H9 (cell line): ENCODE measurements around the gene SLC6A7. TPM values are rescaled to one million over a fixed set of nuclear protein-coding genes. Genes with fewer than 3 reads are reported as not detected.

Experiments
- DNase-seq: peaks from one replicate; pipeline ENCODE4 v3.0.0-alpha.2; 2017
- H2AFZ ChIP-seq: one replicate; pipeline ENCODE4 v1.6.1; 2013; ENCODE audit warnings: mild to moderate bottlenecking, low read length, control low read depth, moderate library complexity
- H2AK5ac ChIP-seq: 2 replicates; pipeline ENCODE4 v1.6.1; 2013; ENCODE audit warnings: low read length, control low read depth, mixed read lengths; ENCODE audit not compliant: insufficient read length
- H2BK120ac ChIP-seq: one replicate; pipeline ENCODE4 v1.6.1; 2013; ENCODE audit warnings: low read depth, mild to moderate bottlenecking, low read length, control low read depth, inconsistent platforms; ENCODE audit not compliant: poor library complexity, severe bottlenecking
- H2BK12ac ChIP-seq: 2 replicates; pipeline ENCODE4 v1.6.1; 2013; ENCODE audit warnings: low read length, control low read depth, mixed read lengths, low read depth; ENCODE audit not compliant: insufficient read length
- H2BK15ac ChIP-seq: 2 replicates; pipeline ENCODE4 v1.6.1; 2013; ENCODE audit warnings: low read depth, low read length, control low read depth
- H2BK20ac ChIP-seq: one replicate; pipeline ENCODE4 v1.6.1; 2013; ENCODE audit warnings: low read depth, mild to moderate bottlenecking, low read length, control low read depth, inconsistent platforms; ENCODE audit not compliant: poor library complexity, severe bottlenecking
- H2BK5ac ChIP-seq: 2 replicates; pipeline ENCODE4 v1.6.1; 2013; ENCODE audit warnings: low read length, control low read depth, mixed read lengths; ENCODE audit not compliant: insufficient read length
- H3K14ac ChIP-seq: 2 replicates; pipeline ENCODE4 v1.6.1; 2013; ENCODE audit warnings: low read length, control low read depth; ENCODE audit not compliant: insufficient read depth
- H3K18ac ChIP-seq: 2 replicates; pipeline ENCODE4 v1.6.1; 2013; ENCODE audit warnings: low read depth, mild to moderate bottlenecking, mixed read lengths, low read length, control low read depth; ENCODE audit not compliant: insufficient read length
- H3K23ac ChIP-seq: 2 replicates; pipeline ENCODE4 v1.6.1; 2013; ENCODE audit warnings: low read length, control low read depth, mixed read lengths, low read depth; ENCODE audit not compliant: insufficient read length
- H3K23me2 ChIP-seq: 2 replicates; pipeline ENCODE4 v1.6.1; 2013; ENCODE audit warnings: low read depth, mild to moderate bottlenecking, mixed read lengths, low read length, control low read depth; ENCODE audit not compliant: insufficient read length, poor library complexity, severe bottlenecking
- H3K27ac ChIP-seq: 2 replicates; pipeline ENCODE4 v1.5.1; 2013; ENCODE audit warnings: low read length, control low read depth, mixed read lengths, low read depth; ENCODE audit not compliant: insufficient read length
- H3K27me3 ChIP-seq: 2 replicates; pipeline ENCODE4 v1.6.1; 2013; ENCODE audit warnings: low read length, control low read depth, inconsistent platforms; ENCODE audit not compliant: insufficient read depth
- H3K4ac ChIP-seq: 2 replicates; pipeline ENCODE4 v1.6.1; 2013; ENCODE audit warnings: low read depth, mild to moderate bottlenecking, control low read depth, inconsistent platforms, low read length, moderate library complexity
- H3K4me1 ChIP-seq: 2 replicates; pipeline ENCODE4 v1.6.1; 2013; ENCODE audit warnings: low read length, control low read depth, inconsistent platforms; ENCODE audit not compliant: insufficient read depth
- H3K4me2 ChIP-seq: 2 replicates; pipeline ENCODE4 v1.6.1; 2013; ENCODE audit warnings: low read length, control low read depth, mixed read lengths; ENCODE audit not compliant: insufficient read length, insufficient read depth
- H3K56ac ChIP-seq: 2 replicates; pipeline ENCODE4 v1.6.1; 2013; ENCODE audit warnings: low read depth, mild to moderate bottlenecking, mixed read lengths, low read length, control low read depth; ENCODE audit not compliant: insufficient read length
- H3K79me1 ChIP-seq: 2 replicates; pipeline ENCODE4 v1.6.1; 2013; ENCODE audit warnings: low read depth, mild to moderate bottlenecking, moderate library complexity, low read length, control low read depth, inconsistent platforms; ENCODE audit not compliant: insufficient read depth, poor library complexity, severe bottlenecking
- H3K79me2 ChIP-seq: 2 replicates; pipeline ENCODE4 v1.6.1; 2013; ENCODE audit warnings: low read length, control low read depth, inconsistent platforms; ENCODE audit not compliant: insufficient read depth
- H3K9ac ChIP-seq: 2 replicates; pipeline ENCODE4 v1.6.1; 2013; ENCODE audit warnings: low read length, control low read depth, mixed read lengths; ENCODE audit not compliant: insufficient read length; ENCODE audit errors: extremely low read depth
- H3K9me3 ChIP-seq: one replicate; pipeline ENCODE4 v1.6.1; 2013; ENCODE audit warnings: low read depth, low read length, inconsistent platforms; ENCODE audit not compliant: control insufficient read depth
- H3T11ph ChIP-seq: one replicate; pipeline ENCODE4 v1.6.1; 2013; ENCODE audit warnings: mild to moderate bottlenecking, low read length, control low read depth, inconsistent platforms
- H4K20me1 ChIP-seq: one replicate; pipeline ENCODE4 v1.6.1; 2013; ENCODE audit not compliant: control insufficient read depth, insufficient read length, insufficient read depth
- H4K5ac ChIP-seq: 2 replicates; pipeline ENCODE4 v1.6.1; 2013; ENCODE audit warnings: low read depth, mild to moderate bottlenecking, mixed read lengths, low read length, control low read depth; ENCODE audit not compliant: insufficient read length
- H4K8ac ChIP-seq: replicated peaks from 2 replicates; pipeline ENCODE4 v1.6.1; 2013; ENCODE audit warnings: low read length, control low read depth, mixed read lengths, low read depth; ENCODE audit not compliant: insufficient read length
- H4K91ac ChIP-seq: 2 replicates; pipeline ENCODE4 v1.6.1; 2013; ENCODE audit warnings: low read depth, mild to moderate bottlenecking, moderate library complexity, mixed read lengths, low read length, control low read depth; ENCODE audit not compliant: insufficient read length
- H3K27ac Mint-ChIP-seq, 3 experiments: 2 replicates in 2 of 3; 3 replicates in 1 of 3; pipeline ENCODE4 v1.8.0; 2020 to 2021; ENCODE audit warnings: mixed read lengths in 3 of 3, mild to moderate bottlenecking in 1 of 3, moderate library complexity in 1 of 3
- H3K27me3 Mint-ChIP-seq: 2 replicates; pipeline ENCODE4 v1.8.0; 2021; ENCODE audit warnings: low read depth, mild to moderate bottlenecking, moderate library complexity, mixed read lengths
- H3K36me3 Mint-ChIP-seq, 3 experiments: 2 replicates in 2 of 3; 3 replicates in 1 of 3; pipeline ENCODE4 v1.8.0; 2020 to 2021; ENCODE audit warnings: low read depth in 3 of 3, mixed read lengths in 3 of 3; ENCODE audit not compliant: insufficient read depth in 1 of 3
- H3K4me1 Mint-ChIP-seq, 2 experiments: 2 replicates each; pipeline ENCODE4 v1.8.0; 2020; ENCODE audit warnings: mixed read lengths in 2 of 2
- H3K4me3 Mint-ChIP-seq, 2 experiments: 2 replicates in 1 of 2; 3 replicates in 1 of 2; pipeline ENCODE4 v1.8.0; 2020 to 2021; ENCODE audit warnings: mild to moderate bottlenecking in 2 of 2, mixed read lengths in 2 of 2, moderate library complexity in 1 of 2
- H3K9me3 Mint-ChIP-seq, 2 experiments: 2 replicates in 1 of 2; 3 replicates in 1 of 2; pipeline ENCODE4 v1.8.0; 2020; ENCODE audit warnings: mild to moderate bottlenecking in 2 of 2, mixed read lengths in 2 of 2, moderate library complexity in 1 of 2
- CTCF ChIP-seq: fragments of 200-600 bp; sonication (generic); conservative IDR thresholded peaks from 3 replicates; pipeline ENCODE4 v1.8.0; 2021; ENCODE audit warnings: antibody characterized with exemption, mild to moderate bottlenecking
- WGBS: extraction: QIAGEN DNeasy Blood & Tissue Kit; methylation state at CpG from one replicate; pipeline ENCODE4 v1.1.7; 2013; ENCODE audit warnings: missing lambda C conversion rate, low lambda C conversion rate, mixed read lengths; ENCODE audit not compliant: insufficient read length; ENCODE audit errors: extremely low coverage; 5-methylcytosine and 5-hydroxymethylcytosine counted together
- total RNA-seq: library from RNA; stranded (reverse); gene quantifications from 2 replicates; pipeline ENCODE4 v1.2.1, GENCODE V29; 2021

Gene SLC6A7
- total RNA-seq, 1 experiment from 2014 or later: not detected

DNA sequence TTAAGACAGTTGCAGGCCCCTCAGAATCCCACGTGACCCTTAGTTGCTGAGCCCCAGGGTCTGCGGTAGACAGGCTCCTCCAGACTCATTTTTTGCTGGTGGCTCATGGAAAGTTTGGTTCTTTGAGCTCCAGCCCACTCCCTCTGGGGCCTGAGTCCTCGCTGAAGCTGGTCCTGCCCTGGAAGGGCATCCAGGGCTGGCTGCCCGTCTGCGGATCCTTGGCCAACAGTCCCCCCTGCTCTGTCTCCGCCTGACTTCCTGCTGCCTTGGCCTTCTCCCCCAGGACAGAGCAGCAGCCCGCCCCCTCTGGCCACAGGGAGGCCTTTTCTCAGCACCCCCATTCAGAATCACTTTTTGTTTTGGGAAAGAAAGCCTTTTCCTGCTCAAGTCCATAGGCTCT lies 24.4 kb downstream of the SLC6A7 start:
- H3K23ac ChIP-seq: no peak overlapping the region
- H3K27me3 ChIP-seq: 0 out of 2 replicates have a peak, but pooled peaks cover 1% of the 10 kb centered on the region
- H2AK5ac ChIP-seq: no peak overlapping the region
- WGBS: no CpG with 5 or more reads among the region's 7 CpGs
- H3K79me1 ChIP-seq: no peaks in the 10 kb centered on the region
- no peak overlapping the region for H3K4ac ChIP-seq
- no peaks in the 10 kb centered on the region for H3K9me3 ChIP-seq
- peak; percentile 26; the same call in 1 of the 3 replicates for TF ChIP-seq CTCF
- no peak overlapping the region for H2BK120ac ChIP-seq
- no peak overlapping the region for H4K91ac ChIP-seq
- H3K4me2 ChIP-seq: no peak overlapping the region
- no peak overlapping the region for H3K56ac ChIP-seq
- H3K4me1 Mint-ChIP-seq: peaks cover 27 to 31% of the 10 kb centered on the region in 2 experiments
- peak overlapping the region in 1 of 3 experiments; percentile 91; a peak in 1 of 7 replicates for H3K27ac Mint-ChIP-seq
- DNase-seq: peak; percentile 43
- no peak overlapping the region for H3K9ac ChIP-seq
- no peaks in the 10 kb centered on the region; a peak in 1 of 7 replicates for H3K36me3 Mint-ChIP-seq
- peaks cover 30% of the 10 kb centered on the region for H3K27me3 Mint-ChIP-seq
- H3K79me2 ChIP-seq: no peaks in the 10 kb centered on the region
- no peak overlapping the region for H2AFZ ChIP-seq
- H3K4me3 Mint-ChIP-seq: no peak overlapping the region
- no peak overlapping the region for H4K8ac ChIP-seq
- H2BK20ac ChIP-seq: no peak overlapping the region
- H2BK5ac ChIP-seq: no peak overlapping the region
- H3T11ph ChIP-seq: no peak overlapping the region
- no peak overlapping the region for H4K5ac ChIP-seq
- no peaks in the 10 kb centered on the region for H4K20me1 ChIP-seq
- no peak overlapping the region for H3K18ac ChIP-seq
- H3K27ac ChIP-seq: no peak overlapping the region
- no peak overlapping the region for H3K14ac ChIP-seq
- no peaks in the 10 kb centered on the region; the same call in 1 of the 2 replicates for H3K4me1 ChIP-seq
- H2BK15ac ChIP-seq: no peak overlapping the region
- no peaks in the 10 kb centered on the region for H3K23me2 ChIP-seq
- H3K9me3 Mint-ChIP-seq: no peaks in the 10 kb centered on the region; a peak in 1 of 5 replicates
- H2BK12ac ChIP-seq: no peak overlapping the region
